ENCODE measurements around the gene CYP11A1. TPM values are rescaled to one million over a fixed set of nuclear protein-coding genes. Genes with fewer than 3 reads are reported as not detected.

CYP11A1 gene
- total RNA-seq = 0.78 and 1.8 TPM in 2 replicates

DNA sequence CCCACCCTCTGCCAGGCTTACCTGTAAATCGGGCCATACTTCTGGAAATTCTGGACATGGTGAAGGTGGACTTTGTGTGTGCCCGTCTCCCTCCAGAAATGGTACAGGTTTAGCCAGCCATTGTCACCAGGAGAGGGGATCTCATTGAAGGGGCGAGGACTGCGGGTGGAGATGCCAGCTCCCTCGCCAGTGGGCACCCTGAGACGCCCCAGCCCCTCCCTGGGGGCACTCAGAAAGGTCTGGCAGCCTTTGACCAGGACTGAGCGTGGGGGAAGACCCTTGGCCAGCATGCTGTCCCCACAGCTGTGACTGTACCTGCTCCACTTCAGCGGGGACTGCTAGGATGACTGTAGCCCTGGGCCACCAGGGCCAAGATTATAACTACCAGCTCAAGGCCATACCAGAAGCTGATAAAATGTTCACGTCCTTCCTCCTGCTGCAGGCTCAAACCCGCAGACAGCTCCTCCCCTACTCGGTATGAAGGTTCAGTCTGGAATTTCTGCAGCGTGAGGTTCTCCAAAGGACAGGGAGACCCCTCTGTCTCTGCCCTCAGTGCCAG is at the start of gene CYP11A1:
CYP11A1 (minus strand) TSS at position 351 of the 559 bp plus-strand sequence; CDS start at position 290, 61 bp downstream.

Small RNAs within 50 kb of the gene (small RNA-seq; reads per million reads assigned to genes)
- 0.11 reads per million for gene MIR6881

Other genes with a start within 250 kb of the CYP11A1 start
- gene ISLR2, start 237.1 kb downstream of the CYP11A1 start, total RNA-seq = not detected in 2 replicates
- gene ISLR, start 193.9 kb downstream of the CYP11A1 start, total RNA-seq = 2.5 and 18.7 TPM in 2 replicates
- not detected in 2 replicates for gene STRA6, start 164.9 kb downstream of the CYP11A1 start, total RNA-seq
- not detected in 2 replicates for gene CCDC33, start 131.3 kb downstream of the CYP11A1 start, total RNA-seq
- gene SEMA7A, start 66.3 kb upstream of the CYP11A1 start, total RNA-seq = 10.3 and 83.3 TPM in 2 replicates
- 39.7 and 41.4 TPM in 2 replicates for gene UBL7, start 93.5 kb upstream of the CYP11A1 start, total RNA-seq
- 1.1 and 2.9 TPM in 2 replicates for gene ARID3B, start 173.6 kb upstream of the CYP11A1 start, total RNA-seq
- gene CLK3, start 248.2 kb upstream of the CYP11A1 start, total RNA-seq = 35.3 and 40.5 TPM in 2 replicates